ENCODE measurements around the gene OR2T4. TPM values are rescaled to one million over a fixed set of nuclear protein-coding genes. Genes with fewer than 3 reads are reported as not detected.

OR2T4 gene
- polyA plus RNA-seq, 1 donor (not counting 4 experiments of a cell fraction or from before 2014, with no cell fraction given), result not detected

- FAIRE-seq (no peak), DNase-seq (ENCODE audit: low read depth, low spot score) (no peak)
- no peaks in the 10 kb centered on the region for H3K27me3 ChIP-seq (ENCODE audit: control insufficient read depth, extremely low read depth, insufficient read depth, low read length)
- no peak overlapping the region for H3K27ac ChIP-seq (ENCODE audit: control insufficient read depth, insufficient read depth, low read length)
- H3K9ac ChIP-seq (ENCODE audit: control insufficient read depth, extremely low read depth, insufficient read depth, low read length), result no peak overlapping the region
- no peaks in the 10 kb centered on the region for H3K79me2 ChIP-seq (ENCODE audit: control insufficient read depth, insufficient read depth, low read length)
- no peaks in the 10 kb centered on the region for H3K9me3 ChIP-seq (ENCODE audit: control insufficient read depth, low read depth, low read length)
- TF ChIP-seq EZH2 (IDR thresholded peaks at IDR 0.05; ENCODE audit: low read length), result no peak
- no peak for TF ChIP-seq CTCF (optimal IDR thresholded peaks at IDR 0.05 in 1 of 3, IDR thresholded peaks at IDR 0.05 in 1 of 3, conservative IDR thresholded peaks at IDR 0.05 in 1 of 3; ENCODE audit: extremely low read depth in 1 of 3, insufficient read depth in 2 of 3, low read length in 3 of 3)
- no peaks in the 10 kb centered on the region for H3K4me1 ChIP-seq (ENCODE audit: control insufficient read depth, extremely low read depth, insufficient read depth, low read length)
- dilution Hi-C loops (cut with MboI; ENCODE audit: extremely low pct_ligation_motif_present, low sequenced_read_pairs), result no loop called here
- H4K20me1 ChIP-seq (ENCODE audit: control insufficient read depth, extremely low read depth, insufficient read depth, low read length), result no peaks in the 10 kb centered on the region
- no peaks in the 10 kb centered on the region for H3K36me3 ChIP-seq (ENCODE audit: control insufficient read depth in 2 of 2, extremely low read depth in 1 of 2, insufficient read depth in 2 of 2, low read length in 2 of 2)
- no peak overlapping the region for H2AFZ ChIP-seq (ENCODE audit: control insufficient read depth, low read length)
- H3K4me2 ChIP-seq (ENCODE audit: control insufficient read depth, extremely low read depth, insufficient read depth, low read depth, low read length), result no peak overlapping the region
- no peaks in the 10 kb centered on the region for H3K9me1 ChIP-seq (ENCODE audit: control insufficient read depth, extremely low read depth, insufficient read depth, low read length)
- no peak overlapping the region for H3K4me3 ChIP-seq (ENCODE audit: control insufficient read depth in 2 of 3, extremely low read depth in 1 of 3, insufficient read depth in 2 of 3, low read depth in 1 of 3, low read length in 3 of 3)
Observed at GRCh38 chr1:248406721-248407692, 45.5 kb downstream of the OR2T4 start.

Other genes starting within 250 kb of the OR2T4 start
- gene OR2M5, start 216.5 kb upstream of the OR2T4 start, polyA plus RNA-seq, result not detected in 3 replicates
- not detected in 3 replicates for gene OR2M2, start 186.8 kb upstream of the OR2T4 start, polyA plus RNA-seq
- not detected in 3 replicates for gene OR2M3, start 164.4 kb upstream of the OR2T4 start, polyA plus RNA-seq
- not detected in 3 replicates for gene OR2M4, start 130.2 kb upstream of the OR2T4 start, polyA plus RNA-seq
- gene OR2T33, start 83.7 kb upstream of the OR2T4 start, polyA plus RNA-seq, result not detected in 3 replicates
- not detected in 3 replicates for gene OR2T12, start 58.2 kb upstream of the OR2T4 start, polyA plus RNA-seq
- not detected in 3 replicates for gene OR2M7, start 37.1 kb upstream of the OR2T4 start, polyA plus RNA-seq
- gene OR14C36, start 12.9 kb upstream of the OR2T4 start, polyA plus RNA-seq, result not detected in 3 replicates
- not detected in 3 replicates for gene OR2T6, start 14.1 kb downstream of the OR2T4 start, polyA plus RNA-seq
- not detected in 3 replicates for gene OR2T1, start 41.4 kb downstream of the OR2T4 start, polyA plus RNA-seq
- not detected in 3 replicates for gene OR2T2, start 84.0 kb downstream of the OR2T4 start, polyA plus RNA-seq
- not detected in 3 replicates for gene OR2T3, start 111.7 kb downstream of the OR2T4 start, polyA plus RNA-seq
- not detected in 3 replicates for gene OR2T5, start 126.9 kb downstream of the OR2T4 start, polyA plus RNA-seq
- gene OR2G6, start 146.4 kb downstream of the OR2T4 start, polyA plus RNA-seq, result not detected in 3 replicates
- gene OR2T29, start 201.1 kb downstream of the OR2T4 start, polyA plus RNA-seq, result not detected in 3 replicates
- not detected in 3 replicates for gene OR2T34, start 213.1 kb downstream of the OR2T4 start, polyA plus RNA-seq
- gene OR2T10, start 236.0 kb downstream of the OR2T4 start, polyA plus RNA-seq, result not detected in 3 replicates